ENCODE data around the gene SH2D3C.

DNA sequence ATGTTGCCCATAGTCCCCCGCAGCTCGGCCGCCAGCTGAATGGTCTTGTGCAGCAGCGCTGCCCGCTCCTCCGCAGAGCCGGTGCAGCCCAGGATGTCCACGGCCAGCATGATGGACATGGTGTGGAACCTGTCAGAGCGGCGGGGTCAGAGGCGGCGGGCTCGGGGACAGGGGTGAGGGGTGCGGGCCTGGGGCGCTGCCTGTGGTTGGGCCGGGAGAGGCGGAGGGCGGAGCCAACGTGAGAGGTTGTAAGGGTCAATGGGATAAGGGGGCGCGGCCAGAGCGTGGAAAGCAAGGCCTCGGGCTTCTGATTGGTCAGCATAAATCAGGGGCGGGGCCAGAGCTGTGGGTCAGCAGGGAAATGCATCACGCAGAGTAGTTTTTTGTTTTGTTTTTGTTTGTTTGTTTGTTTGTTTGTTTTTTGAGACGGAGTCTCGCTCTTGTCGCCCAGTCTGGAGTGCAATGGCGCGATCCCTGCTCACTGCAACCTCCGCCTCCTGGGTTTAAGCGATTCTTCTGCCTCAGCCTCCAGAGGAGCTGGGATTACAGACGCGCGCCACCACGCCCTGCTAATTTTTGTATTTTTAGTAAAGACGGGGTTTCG, 36.5 kb downstream of the SH2D3C start:
- TF ChIP-seq SIN3A (IDR thresholded peaks at IDR 0.05; ENCODE audit: borderline replicate concordance in 2 of 2, control insufficient read depth in 1 of 2, low read depth in 2 of 2, low read length in 2 of 2) (no peak), SMC3 (conservative IDR thresholded peaks at IDR 0.05; ENCODE audit: insufficient read depth, low read depth, low read length) (no peak), ZNF274 (IDR thresholded peaks at IDR 0.05; ENCODE audit: borderline replicate concordance, low read depth, low read length) (no peak), CTCF (IDR thresholded peaks at IDR 0.05 in 2 of 3, conservative IDR thresholded peaks at IDR 0.05 in 1 of 3; ENCODE audit: insufficient read depth in 2 of 3, low read depth in 1 of 3, low read length in 3 of 3) (no peak), ZKSCAN8 (CRISPR knock-in tag; IDR thresholded peaks at IDR 0.05) (no peak), EZH2 (IDR thresholded peaks at IDR 0.05; ENCODE audit: borderline replicate concordance, low read depth, low read length) (no peak), GABPB2 (CRISPR knock-in tag; conservative IDR thresholded peaks at IDR 0.05) (no peak)

All from K562 (cell line).